Activated effector memory CD4-positive, alpha-beta T cell treated with Interleukin-2 at 50 U/mL for 16 hours (primary cell): ENCODE measurements around the gene UGT1A10.

Experiments
- DNase-seq: peaks from one replicate; pipeline ENCODE4 v3.0.0-alpha.2; 2020

UGT1A10 gene

DNA sequence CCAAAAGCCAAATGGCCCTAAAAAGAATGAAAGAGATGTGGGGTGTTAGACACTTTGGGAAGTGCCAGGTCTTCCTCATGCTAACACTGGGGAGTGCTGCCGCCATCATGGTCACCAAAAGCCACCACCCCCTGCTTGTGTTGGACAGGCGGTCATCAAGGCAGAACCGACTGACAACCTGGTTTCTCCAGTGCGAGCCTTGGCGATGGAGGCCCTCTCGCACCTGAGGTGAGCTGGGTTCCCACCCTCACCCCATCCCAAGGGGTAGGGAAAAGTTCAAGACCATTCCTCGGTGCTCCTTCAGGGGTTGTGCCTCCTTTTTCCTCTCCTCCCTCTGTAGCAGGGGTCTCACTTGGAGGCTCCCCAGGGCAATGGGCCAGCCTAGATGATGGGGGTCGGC, 175.5 kb downstream of the UGT1A10 start:
- no peak for DNase-seq

DNA sequence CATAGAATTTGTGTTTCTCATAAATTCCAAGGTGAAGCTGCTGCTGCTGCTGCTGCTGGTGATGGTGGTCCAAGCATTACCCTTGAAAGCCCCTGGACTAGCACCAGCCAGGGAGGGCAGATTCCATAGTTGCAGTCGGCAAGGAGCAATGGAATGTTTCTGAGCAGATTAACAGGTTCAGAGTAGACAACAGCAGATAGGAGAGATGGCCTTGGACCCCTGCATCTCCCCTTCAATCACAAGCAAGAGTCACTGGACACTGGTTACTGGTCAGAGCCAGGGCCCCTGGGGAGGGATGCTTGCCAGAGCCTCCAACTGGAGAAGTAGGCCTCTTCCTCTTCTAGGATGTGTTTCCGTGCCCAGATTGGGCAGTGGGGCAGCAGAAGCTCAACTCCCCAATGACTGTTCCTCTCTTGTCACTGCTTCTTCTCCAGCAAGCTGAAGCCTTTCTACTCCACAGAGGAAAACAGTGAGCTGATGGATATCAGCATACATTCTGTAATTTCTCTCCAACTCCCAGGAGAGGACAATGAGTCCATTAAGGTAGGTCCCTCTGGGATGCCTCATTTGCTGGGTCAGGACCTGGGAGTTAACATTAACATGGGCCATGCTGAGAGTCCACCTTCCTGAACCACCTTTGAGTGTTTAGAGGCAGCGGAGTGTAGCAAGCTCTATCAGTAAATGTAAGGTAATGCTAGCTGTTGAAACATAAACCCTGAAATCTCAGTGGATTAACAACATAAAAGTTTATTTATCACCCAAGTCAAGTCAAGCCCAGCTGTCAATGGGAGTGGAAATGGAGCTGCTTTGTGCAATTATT, 177.2 kb downstream of the UGT1A10 start:
- no peak for DNase-seq

GRCh38 chr2:233814056-233814835, 178.0 kb downstream of the UGT1A10 start:
- no peak for DNase-seq

GRCh38 chr2:233815861-233816260, 179.6 kb downstream of the UGT1A10 start:
- no peak for DNase-seq

DNA sequence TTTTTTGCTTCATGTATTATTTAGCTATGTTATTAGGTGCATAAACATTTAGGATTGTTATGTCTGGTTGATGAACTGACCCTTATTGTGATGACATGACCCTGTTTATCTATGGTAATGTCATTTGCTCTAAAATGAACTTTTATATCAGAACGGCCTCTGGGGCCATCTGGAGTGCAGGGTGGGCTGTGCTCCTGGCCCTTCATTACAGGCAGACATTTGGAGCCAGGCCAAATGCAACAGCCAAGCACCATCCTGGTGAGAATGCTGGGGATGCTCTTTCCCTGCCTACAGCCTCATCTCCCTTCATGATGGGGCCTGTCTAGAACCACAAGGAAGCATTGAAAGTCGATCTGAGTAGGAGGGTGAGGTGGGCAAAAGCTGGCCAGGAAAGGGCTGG, 180.1 kb downstream of the UGT1A10 start:
- DNase-seq: no peak

- DNase-seq: no peak
These were observed 180.5 kb downstream of the UGT1A10 start for GRCh38 chr2:233816771-233817170.

GRCh38 chr2:233817361-233817911, 181.2 kb downstream of the UGT1A10 start:
- DNase-seq: no peak

DNA sequence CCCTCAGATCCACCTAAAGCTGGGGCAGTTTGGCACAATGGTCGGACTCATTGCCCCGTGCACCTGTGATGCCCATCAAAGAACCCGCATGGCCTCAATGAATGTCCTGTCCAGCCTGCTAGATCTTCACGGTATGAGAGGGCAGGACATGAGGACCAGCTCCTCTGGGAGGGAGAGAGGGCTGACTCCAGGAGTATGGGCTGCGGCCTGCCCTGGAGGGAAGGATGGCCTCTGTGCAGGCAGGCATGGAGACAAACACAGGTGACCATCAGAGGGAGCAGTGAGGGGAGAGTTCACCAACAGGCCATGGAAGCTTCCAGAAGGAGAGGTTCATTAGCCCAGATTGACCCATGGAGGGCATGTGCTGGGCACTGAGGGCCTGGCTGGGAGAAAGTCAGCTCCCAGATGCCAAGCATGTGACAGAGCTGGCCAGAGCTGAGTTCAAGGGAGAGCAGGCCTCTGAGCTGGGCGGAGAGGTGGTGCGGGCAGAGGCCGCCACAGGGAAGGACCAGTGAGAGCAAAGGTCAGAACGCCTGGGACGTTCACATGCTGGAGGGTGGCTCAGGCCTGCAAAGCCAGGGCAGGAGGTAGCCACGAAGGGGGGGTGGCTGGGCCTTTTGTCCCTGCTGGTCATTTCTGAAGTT, 181.9 kb downstream of the UGT1A10 start:
- DNase-seq: no peak

GRCh38 chr2:233818639-233819621, 182.7 kb downstream of the UGT1A10 start:
- DNase-seq: no peak

DNA sequence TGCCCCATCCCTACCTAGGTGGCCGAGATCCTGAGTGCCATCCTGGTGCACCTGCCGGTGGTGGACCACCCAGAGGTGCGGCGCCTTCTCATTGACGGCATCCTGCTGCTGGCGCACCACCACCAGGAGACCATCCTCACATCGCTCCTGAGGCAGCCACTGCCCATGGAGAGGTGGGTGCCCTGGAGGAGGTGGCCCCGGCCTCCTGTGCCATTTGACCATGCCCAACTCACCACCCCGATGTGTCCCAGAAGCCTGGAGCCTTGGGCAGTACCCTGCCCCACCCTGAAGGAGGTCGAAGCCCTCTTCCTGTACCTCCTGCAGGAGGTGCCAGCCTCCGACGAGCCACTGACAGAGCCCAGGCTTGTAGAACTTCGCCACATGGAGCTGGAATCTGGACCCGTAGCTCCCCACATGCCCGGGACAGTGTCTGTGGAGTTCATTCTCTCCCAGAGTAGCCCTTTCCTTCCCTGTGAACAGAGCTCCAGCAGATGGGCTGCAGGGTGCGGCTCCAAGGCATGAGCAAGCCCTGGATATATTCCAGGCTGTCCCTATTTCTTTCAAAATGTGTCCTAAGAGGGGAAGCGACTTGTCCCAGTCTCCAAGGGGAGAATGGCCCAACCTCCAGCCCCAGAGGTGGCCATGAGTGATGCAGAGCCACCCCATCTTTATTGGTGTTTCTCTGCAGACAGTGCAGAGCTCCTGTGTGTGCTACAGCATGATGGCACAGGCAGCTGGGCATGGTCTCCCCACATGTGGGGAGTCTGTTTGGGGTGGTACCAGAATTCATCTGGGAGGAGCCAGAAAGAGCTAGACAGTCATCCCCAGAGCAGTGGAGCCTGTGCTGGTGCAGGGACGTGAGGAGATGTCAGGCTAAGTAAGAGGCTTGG, 183.9 kb downstream of the UGT1A10 start:
- no peak for DNase-seq

- DNase-seq: no peak
These were observed 184.5 kb downstream of the UGT1A10 start for GRCh38 chr2:233820774-233821105.

DNA sequence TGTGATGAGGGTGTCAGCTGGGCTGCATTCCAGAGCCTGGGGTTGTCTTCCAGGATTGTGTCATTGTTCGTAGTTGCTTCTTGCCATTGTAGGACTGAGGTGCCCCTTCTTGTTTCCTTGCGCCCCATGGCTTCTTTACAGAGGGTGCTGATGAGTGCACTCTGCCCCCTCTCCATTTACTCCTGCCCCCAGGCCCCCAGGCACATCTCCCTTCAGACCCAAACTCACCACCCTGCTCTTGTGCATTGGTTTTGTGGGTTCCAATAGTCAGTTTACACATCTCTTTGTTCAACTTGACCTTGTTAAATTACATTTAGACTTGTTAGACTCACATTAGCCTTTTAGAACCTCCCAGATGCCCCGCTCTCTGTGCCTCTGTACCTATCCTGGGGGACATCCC, 184.9 kb downstream of the UGT1A10 start:
- no peak for DNase-seq

GRCh38 chr2:233821709-233822100, 185.5 kb downstream of the UGT1A10 start:
- no peak for DNase-seq

- no peak for DNase-seq
These were observed 186.0 kb downstream of the UGT1A10 start for GRCh38 chr2:233822101-233822771.
